Measurements from ENCODE around the gene RHPN2.

Gene RHPN2

GRCh38 chr19:33089010-33089409 lies 24.3 kb upstream of the RHPN2 start:
- H3K4me1 Mint-ChIP-seq (ENCODE audit: low read depth in 2 of 2) = peaks cover 0 to 2% of the 10 kb centered on the region in 2 donors
- ATAC-seq (replicated peaks) (no peak), DNase-seq (no peak)
- H3K27ac Mint-ChIP-seq = no peak overlapping the region
- H3K4me3 Mint-ChIP-seq = no peak overlapping the region
- H3K27me3 Mint-ChIP-seq = no peaks in the 10 kb centered on the region
- H3K36me3 Mint-ChIP-seq (ENCODE audit: insufficient read depth) = peaks cover 53% of the 10 kb centered on the region
- no peaks in the 10 kb centered on the region for H3K9me3 Mint-ChIP-seq

GRCh38 chr19:33086955-33087354 lies 22.3 kb upstream of the RHPN2 start:
- Mint-ChIP-seq H3K27me3 (no peaks in the 10 kb centered on the region), H3K9me3 (no peaks in the 10 kb centered on the region), H3K36me3 (ENCODE audit: insufficient read depth) (peaks cover 34% of the 10 kb centered on the region), H3K4me3 (no peak overlapping the region), H3K4me1 (ENCODE audit: low read depth in 2 of 2) (peaks cover 4 to 8% of the 10 kb centered on the region in 2 donors), H3K27ac (no peak overlapping the region)
- no peak for ATAC-seq (replicated peaks)
- DNase-seq = no peak

- ATAC-seq (replicated peaks) = no peak
- Mint-ChIP-seq H3K9me3 (no peaks in the 10 kb centered on the region), H3K36me3 (ENCODE audit: insufficient read depth) (peaks cover 28% of the 10 kb centered on the region), H3K27me3 (no peaks in the 10 kb centered on the region), H3K4me1 (ENCODE audit: low read depth in 2 of 2) (peaks cover 16 to 20% of the 10 kb centered on the region in 2 donors), H3K4me3 (no peak overlapping the region), H3K27ac (no peak overlapping the region)
- no peak for DNase-seq
These were observed 21.0 kb upstream of the RHPN2 start for GRCh38 chr19:33085570-33086128.

DNA sequence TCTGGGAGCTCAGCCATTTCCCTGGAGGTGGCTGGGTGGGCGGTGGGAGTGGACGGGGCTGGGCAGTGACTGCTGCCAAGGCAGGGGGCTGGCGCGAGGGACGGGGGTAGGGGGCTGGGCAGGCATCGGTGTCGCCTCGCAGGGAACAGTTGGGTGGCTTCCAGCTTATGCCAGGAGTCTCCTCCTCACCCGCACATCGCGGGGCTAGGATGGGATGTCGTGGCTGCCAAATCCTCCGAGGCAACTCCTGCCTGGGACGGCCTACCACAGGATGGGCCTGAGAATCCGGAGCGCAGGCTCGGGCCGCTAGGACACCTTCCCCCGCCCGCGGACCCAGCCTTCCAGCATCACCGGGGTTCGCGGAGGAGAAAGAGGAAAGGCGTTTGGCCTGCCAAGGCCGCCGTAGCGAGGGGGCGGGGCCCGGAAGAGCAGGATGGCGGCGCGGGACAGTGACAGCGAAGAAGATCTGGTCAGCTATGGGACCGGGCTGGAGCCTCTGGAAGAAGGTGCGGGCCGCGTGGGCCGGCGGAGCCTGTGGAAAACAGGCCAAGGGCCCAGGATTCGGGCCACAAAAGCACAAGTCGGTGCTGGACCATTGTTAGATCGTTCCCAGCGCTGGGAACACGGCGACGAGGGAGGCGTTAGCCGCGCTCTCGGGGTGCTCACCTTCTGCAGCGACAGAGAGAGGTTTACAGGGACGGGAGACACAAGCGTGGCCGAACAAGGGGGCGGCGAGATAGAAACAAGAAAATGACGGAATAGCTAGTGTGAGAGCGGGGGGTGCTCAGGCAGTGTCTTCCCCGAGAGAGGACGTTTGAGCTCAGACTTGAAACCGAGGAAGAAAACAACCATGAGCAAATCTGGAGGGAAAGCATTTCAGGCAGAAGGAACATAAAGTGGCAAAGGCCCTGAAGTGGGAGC lies 16.3 kb upstream of the RHPN2 start, which contains the start of gene GPATCH1:
TSS of gene GPATCH1 (plus strand) at position 421 of the 921 bp plus-strand sequence. CDS start at position 434, 13 bp downstream.
- H3K9me3 Mint-ChIP-seq = no peaks in the 10 kb centered on the region
- peak within 1 kb of the TSS; percentile 92 to 99 for H3K4me3 Mint-ChIP-seq
- DNase-seq (peak; percentile 77 to 83 (median 78)), ATAC-seq (replicated peaks) (peak; percentile 96)
- H3K27me3 Mint-ChIP-seq = no peaks in the 10 kb centered on the region
- H3K36me3 Mint-ChIP-seq (ENCODE audit: insufficient read depth) = peaks cover 6% of the 10 kb centered on the region
- H3K27ac Mint-ChIP-seq = peak within 1 kb of the TSS; percentile 94 to 99
- H3K4me1 Mint-ChIP-seq (ENCODE audit: low read depth in 2 of 2) = peaks cover 19 to 20% of the 10 kb centered on the region in 2 donors

- ATAC-seq (replicated peaks) = no peak
- H3K36me3 Mint-ChIP-seq (ENCODE audit: insufficient read depth) = no peaks in the 10 kb centered on the region
These were observed 10.8 kb upstream of the RHPN2 start for GRCh38 chr19:33075519-33075918.

DNA sequence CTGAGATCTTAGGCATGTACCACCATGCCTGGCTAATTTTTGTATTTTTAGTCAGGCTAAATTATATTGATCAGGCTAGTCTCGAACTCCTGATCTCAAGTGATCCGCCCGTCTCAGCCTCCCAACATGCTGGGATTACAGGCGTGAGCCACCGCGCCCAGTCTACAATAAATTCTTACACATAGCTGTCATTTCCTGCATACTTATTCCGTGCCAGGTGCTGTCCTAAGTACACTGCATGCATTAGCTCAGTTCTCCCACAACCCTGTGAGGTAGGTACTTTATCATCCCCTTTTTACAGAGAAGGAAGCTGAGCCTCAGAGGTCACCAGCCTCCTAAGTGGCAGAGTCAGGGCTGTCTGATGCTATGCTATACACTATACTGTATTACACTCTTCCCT lies 7.2 kb upstream of the RHPN2 start:
- DNase-seq (no peak), ATAC-seq (replicated peaks) (no peak)
- Mint-ChIP-seq H3K27me3 (no peaks in the 10 kb centered on the region), H3K9me3 (no peaks in the 10 kb centered on the region), H3K27ac (no peak overlapping the region), H3K36me3 (ENCODE audit: insufficient read depth) (no peaks in the 10 kb centered on the region), H3K4me1 (ENCODE audit: low read depth in 2 of 2) (no peaks in the 10 kb centered on the region), H3K4me3 (no peak overlapping the region)

More at GRCh38 chr19:33075519-33075918, 10.8 kb upstream of the RHPN2 start:
- H3K4me3 Mint-ChIP-seq = no peak overlapping the region
- H3K27me3 Mint-ChIP-seq = no peaks in the 10 kb centered on the region
- no peak overlapping the region for H3K27ac Mint-ChIP-seq
- H3K9me3 Mint-ChIP-seq = no peaks in the 10 kb centered on the region
- DNase-seq = no peak
- H3K4me1 Mint-ChIP-seq (ENCODE audit: low read depth in 2 of 2) = peaks cover 0 to 2% of the 10 kb centered on the region in 2 donors

DNA sequence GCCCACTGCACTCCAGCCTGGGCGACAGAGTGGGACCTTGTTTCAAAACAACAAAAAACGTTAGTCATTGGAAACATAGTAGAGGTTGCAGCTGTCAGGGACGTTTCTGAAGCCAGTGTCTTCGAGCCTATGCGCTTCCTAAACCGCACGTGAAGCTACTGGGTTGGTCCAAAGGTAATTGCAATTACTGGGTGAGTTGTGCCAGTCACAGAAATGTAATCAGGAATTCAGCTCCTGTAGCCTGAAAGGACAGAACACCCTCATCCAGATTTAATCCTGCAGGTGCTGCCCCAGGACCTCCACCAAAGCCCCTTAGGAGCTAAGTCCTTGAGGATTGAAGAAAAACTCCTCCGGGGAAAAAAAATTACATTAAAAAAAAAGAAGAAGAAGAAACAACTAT lies 2.4 kb upstream of the RHPN2 start:
- DNase-seq (no peak), ATAC-seq (replicated peaks) (no peak)
- Mint-ChIP-seq H3K36me3 (ENCODE audit: insufficient read depth) (no peaks in the 10 kb centered on the region), H3K27ac (no peak overlapping the region), H3K4me3 (no peak overlapping the region), H3K27me3 (peaks cover 6 to 23% of the 10 kb centered on the region in 2 donors), H3K9me3 (no peaks in the 10 kb centered on the region), H3K4me1 (ENCODE audit: low read depth in 2 of 2) (peaks cover 0 to 2% of the 10 kb centered on the region in 2 donors)

DNA sequence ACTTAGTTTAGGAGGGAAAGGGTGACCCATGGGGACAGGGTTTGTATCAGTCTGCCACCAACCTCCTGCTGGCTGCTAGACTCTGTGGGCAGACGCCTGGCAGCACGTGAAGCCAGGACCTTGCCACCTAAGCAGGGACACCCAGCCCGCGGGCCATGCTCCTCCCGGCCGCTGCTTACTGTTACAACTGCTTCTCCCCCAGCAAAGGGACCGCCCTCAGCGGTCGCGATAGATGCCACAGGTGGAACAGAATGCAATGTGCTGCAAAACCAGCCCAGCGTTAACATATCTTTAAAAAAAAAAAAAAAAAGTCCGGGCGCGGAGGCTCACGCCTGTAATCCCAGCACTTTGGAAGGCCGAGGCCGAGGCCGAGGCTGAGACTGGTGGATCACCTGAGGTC lies 1.9 kb upstream of the RHPN2 start:
- Mint-ChIP-seq H3K27ac (no peak overlapping the region), H3K9me3 (no peaks in the 10 kb centered on the region), H3K4me3 (peak overlapping the region in 1 of 2 donors; percentile 56), H3K27me3 (peaks cover 6 to 23% of the 10 kb centered on the region in 2 donors), H3K36me3 (ENCODE audit: insufficient read depth) (no peaks in the 10 kb centered on the region), H3K4me1 (ENCODE audit: low read depth in 2 of 2) (peaks cover 0 to 2% of the 10 kb centered on the region in 2 donors)
- no peak for ATAC-seq (replicated peaks)
- DNase-seq = no peak

- Mint-ChIP-seq H3K36me3 (ENCODE audit: insufficient read depth) (peaks cover 4% of the 10 kb centered on the region), H3K4me1 (ENCODE audit: low read depth in 2 of 2) (peaks cover 0 to 2% of the 10 kb centered on the region in 2 donors), H3K4me3 (peak overlapping the region; percentile 62 to 65), H3K27ac (no peak overlapping the region), H3K27me3 (peaks cover 20 to 42% of the 10 kb centered on the region in 2 donors), H3K9me3 (no peaks in the 10 kb centered on the region)
- DNase-seq (no peak), ATAC-seq (replicated peaks) (peak; percentile 61)
These were observed 263 bp downstream of the RHPN2 start for GRCh38 chr19:33064458-33064791.

DNA sequence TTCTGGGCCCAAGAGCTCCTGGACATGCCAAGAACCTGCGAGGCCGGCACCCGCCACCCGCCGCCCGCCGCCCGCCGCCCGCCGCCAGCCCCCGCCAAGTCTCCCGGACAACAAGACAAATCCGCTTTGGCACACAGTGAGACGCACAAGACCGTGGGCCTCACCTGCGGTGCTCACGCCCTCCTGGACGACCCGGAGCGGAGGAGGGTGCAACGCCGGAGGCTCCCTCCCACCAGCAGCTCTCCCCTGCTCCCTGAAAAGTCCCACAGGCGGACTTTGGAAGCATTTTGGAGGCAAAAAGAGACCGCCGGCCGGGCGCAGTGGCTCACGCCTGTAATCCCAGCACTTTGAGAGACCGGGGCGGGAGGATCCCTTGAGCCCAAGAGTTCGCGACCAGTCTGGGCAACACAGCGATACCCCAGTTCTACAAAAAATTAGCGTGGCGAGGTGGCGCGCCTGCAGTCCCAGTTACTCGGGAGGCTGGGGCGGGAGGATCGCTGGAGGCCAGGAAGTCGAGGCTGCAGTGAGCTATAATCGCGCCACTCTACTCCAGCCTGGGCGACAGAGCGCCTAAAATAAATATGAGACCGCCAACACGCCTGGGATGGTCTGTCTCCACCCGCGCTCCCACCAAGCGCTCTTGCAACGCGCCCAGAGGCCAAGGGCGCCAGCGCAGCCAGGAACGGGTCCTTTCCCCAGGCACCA lies 783 bp downstream of the RHPN2 start:
- ATAC-seq (replicated peaks) (no peak), DNase-seq (no peak)
- Mint-ChIP-seq H3K4me1 (ENCODE audit: low read depth in 2 of 2) (peaks cover 0 to 2% of the 10 kb centered on the region in 2 donors), H3K9me3 (no peaks in the 10 kb centered on the region), H3K36me3 (ENCODE audit: insufficient read depth) (peaks cover 4% of the 10 kb centered on the region), H3K4me3 (peak overlapping the region; percentile 62 to 65), H3K27me3 (peaks cover 22 to 47% of the 10 kb centered on the region in 2 donors), H3K27ac (no peak overlapping the region)

GRCh38 chr19:33063356-33063752 lies 1.3 kb downstream of the RHPN2 start:
- peak overlapping the region in 1 of 2 donors; percentile 17 for H3K4me3 Mint-ChIP-seq
- no peak for ATAC-seq (replicated peaks)

DNA sequence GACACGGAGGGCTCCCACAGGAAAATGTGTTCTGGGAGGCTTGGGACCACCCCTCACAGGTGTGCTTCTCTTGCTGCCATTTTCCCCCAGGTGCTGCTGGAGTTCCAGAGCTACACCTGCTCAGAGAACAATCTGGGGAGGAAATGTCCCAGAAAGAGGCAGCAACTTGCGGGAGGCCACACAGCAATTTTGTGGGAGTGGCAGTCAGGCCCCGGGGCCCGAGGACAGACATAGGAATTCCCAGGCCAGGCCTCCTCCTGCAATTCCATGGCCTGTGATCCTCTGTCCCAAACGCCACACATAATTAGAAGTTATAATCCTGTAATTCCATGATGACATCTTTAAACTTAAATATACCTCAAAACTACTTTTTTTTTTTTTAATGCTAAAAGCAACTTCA lies 1.8 kb downstream of the RHPN2 start:
- Mint-ChIP-seq H3K9me3 (no peaks in the 10 kb centered on the region), H3K36me3 (ENCODE audit: insufficient read depth) (peaks cover 4% of the 10 kb centered on the region), H3K4me3 (no peak overlapping the region), H3K27me3 (peaks cover 22 to 47% of the 10 kb centered on the region in 2 donors), H3K27ac (no peak overlapping the region), H3K4me1 (ENCODE audit: low read depth in 2 of 2) (peaks cover 0 to 2% of the 10 kb centered on the region in 2 donors)
- DNase-seq = no peak
- ATAC-seq (replicated peaks) = no peak

More at GRCh38 chr19:33063356-33063752, 1.3 kb downstream of the RHPN2 start:
- Mint-ChIP-seq H3K4me1 (ENCODE audit: low read depth in 2 of 2) (peaks cover 0 to 2% of the 10 kb centered on the region in 2 donors), H3K27me3 (peaks cover 22 to 47% of the 10 kb centered on the region in 2 donors), H3K9me3 (no peaks in the 10 kb centered on the region), H3K27ac (no peak overlapping the region), H3K36me3 (ENCODE audit: insufficient read depth) (peaks cover 4% of the 10 kb centered on the region)
- DNase-seq = no peak

- H3K4me1 Mint-ChIP-seq (ENCODE audit: low read depth in 2 of 2) = peaks cover 0 to 2% of the 10 kb centered on the region in 2 donors
- no peak overlapping the region for H3K4me3 Mint-ChIP-seq
- DNase-seq (no peak), ATAC-seq (replicated peaks) (no peak)
- H3K27ac Mint-ChIP-seq = no peak overlapping the region
- no peaks in the 10 kb centered on the region for H3K9me3 Mint-ChIP-seq
- H3K27me3 Mint-ChIP-seq = peaks cover 22 to 38% of the 10 kb centered on the region in 2 donors
- peaks cover 4% of the 10 kb centered on the region for H3K36me3 Mint-ChIP-seq (ENCODE audit: insufficient read depth)
These were observed 4.1 kb downstream of the RHPN2 start for GRCh38 chr19:33060586-33060985.

All from effector memory CD8-positive, alpha-beta T cell (primary cell).